GM23248 (cell line): ENCODE results near the gene ZBED4.

ENCODE experiments used
- EZH2 ChIP-seq: fragments of 200-600 bp; sonication (generic); IDR thresholded peaks from 2 replicates; pipeline ENCODE4 v1.6.1; 2018; ENCODE audit warnings: antibody characterized with exemption, mild to moderate bottlenecking; ENCODE audit not compliant: insufficient read depth, poor library complexity, severe bottlenecking
- EZH2phosphoT487 ChIP-seq: fragments of 200-600 bp; sonication (generic); IDR thresholded peaks from 2 replicates; pipeline ENCODE4 v1.6.1; 2018; ENCODE audit warnings: antibody characterized with exemption, moderate library complexity, mild to moderate bottlenecking, low read depth; ENCODE audit not compliant: insufficient read depth

GRCh38 chr22:49900441-49901230, 47.0 kb downstream of the ZBED4 start:
- TF ChIP-seq EZH2phosphoT487: no peak
- TF ChIP-seq EZH2: no peak
